Activated CD4-positive, alpha-beta T cell treated with anti-CD3 and anti-CD28 coated beads for 4 hours (primary cell): ENCODE data around the gene VDAC1.

Experiments
- DNase-seq, 2 donors: peaks; one replicate each; pipeline ENCODE4 v3.0.0-alpha.2; 2020

Gene VDAC1

DNA sequence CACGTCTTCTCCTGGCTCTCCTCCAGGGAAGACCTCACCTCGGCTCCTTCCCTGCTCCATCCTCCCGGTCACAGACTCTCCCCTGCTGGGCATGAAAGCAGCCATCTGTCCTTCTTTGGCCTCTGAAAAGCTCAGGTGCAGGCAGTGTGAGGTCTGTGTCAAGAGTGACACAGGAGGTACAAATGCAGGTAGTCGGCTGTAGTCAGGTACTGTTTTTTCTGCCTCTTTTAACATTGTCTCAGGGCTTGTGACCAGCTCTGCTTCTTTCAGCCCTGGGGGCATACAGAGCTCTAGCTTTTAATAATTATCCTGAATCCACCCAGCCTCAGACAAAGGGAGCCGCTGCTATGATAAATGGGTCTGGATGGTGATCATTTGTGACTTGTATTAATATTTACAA lies 82.8 kb downstream of the VDAC1 start:
- DNase-seq: no peak
